Fibroblast of the aortic adventitia (primary cell): Measurements from ENCODE around the gene LSAMP. TPM values are rescaled to one million over a fixed set of nuclear protein-coding genes. Genes with fewer than 3 reads are reported as not detected.

Experiments
- DNase-seq: peaks from one replicate; pipeline ENCODE4 v3.0.0-alpha.2; 2010; ENCODE audit warnings: low read depth
- H3K4me3 ChIP-seq: 2 replicates; pipeline ENCODE4 v1.5.1; 2011; ENCODE audit warnings: low read depth, mild to moderate bottlenecking, control low read depth, low read length, moderate library complexity
- total RNA-seq: library from RNA; depleted of rRNA; stranded (reverse); fragments of >200 nt; gene quantifications from 2 replicates; pipeline ENCODE4 v1.2.3, GENCODE V29; 2012; ENCODE audit warnings: low replicate concordance
- TF ChIP-seq, protein P1 (sequence below): IDR thresholded peaks from 2 replicates; pipeline ENCODE4 v1.5.1; 2011; ENCODE audit warnings: mild to moderate bottlenecking, low read length, control low read depth, inconsistent platforms; ENCODE audit not compliant: insufficient read depth

LSAMP gene
- total RNA-seq, 1 donor, result 9.8 TPM

DNA sequence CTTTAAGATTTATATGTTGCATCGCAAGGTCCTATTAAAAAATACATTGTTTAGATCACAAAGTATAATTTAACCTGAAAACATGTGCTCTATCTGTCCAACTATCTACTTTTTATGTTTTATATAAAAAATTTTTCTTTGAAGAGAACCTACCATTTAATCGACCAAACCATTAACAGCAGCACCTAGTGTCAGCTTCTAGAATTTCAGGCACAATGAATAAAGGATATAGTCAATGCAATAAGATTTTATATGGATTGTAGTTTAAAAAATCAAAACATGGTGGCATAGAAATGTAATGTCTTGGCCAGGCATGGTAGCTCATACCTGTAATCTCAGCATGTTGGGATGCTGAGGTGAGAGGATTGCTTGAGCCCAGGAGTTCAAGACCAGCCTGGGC is 508.2 kb downstream of the LSAMP start:
- no peak overlapping the region for H3K4me3 ChIP-seq
- DNase-seq, result peak; percentile 10
- TF ChIP-seq, protein P1, sequence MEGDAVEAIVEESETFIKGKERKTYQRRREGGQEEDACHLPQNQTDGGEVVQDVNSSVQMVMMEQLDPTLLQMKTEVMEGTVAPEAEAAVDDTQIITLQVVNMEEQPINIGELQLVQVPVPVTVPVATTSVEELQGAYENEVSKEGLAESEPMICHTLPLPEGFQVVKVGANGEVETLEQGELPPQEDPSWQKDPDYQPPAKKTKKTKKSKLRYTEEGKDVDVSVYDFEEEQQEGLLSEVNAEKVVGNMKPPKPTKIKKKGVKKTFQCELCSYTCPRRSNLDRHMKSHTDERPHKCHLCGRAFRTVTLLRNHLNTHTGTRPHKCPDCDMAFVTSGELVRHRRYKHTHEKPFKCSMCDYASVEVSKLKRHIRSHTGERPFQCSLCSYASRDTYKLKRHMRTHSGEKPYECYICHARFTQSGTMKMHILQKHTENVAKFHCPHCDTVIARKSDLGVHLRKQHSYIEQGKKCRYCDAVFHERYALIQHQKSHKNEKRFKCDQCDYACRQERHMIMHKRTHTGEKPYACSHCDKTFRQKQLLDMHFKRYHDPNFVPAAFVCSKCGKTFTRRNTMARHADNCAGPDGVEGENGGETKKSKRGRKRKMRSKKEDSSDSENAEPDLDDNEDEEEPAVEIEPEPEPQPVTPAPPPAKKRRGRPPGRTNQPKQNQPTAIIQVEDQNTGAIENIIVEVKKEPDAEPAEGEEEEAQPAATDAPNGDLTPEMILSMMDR, result peak; percentile 61

DNA sequence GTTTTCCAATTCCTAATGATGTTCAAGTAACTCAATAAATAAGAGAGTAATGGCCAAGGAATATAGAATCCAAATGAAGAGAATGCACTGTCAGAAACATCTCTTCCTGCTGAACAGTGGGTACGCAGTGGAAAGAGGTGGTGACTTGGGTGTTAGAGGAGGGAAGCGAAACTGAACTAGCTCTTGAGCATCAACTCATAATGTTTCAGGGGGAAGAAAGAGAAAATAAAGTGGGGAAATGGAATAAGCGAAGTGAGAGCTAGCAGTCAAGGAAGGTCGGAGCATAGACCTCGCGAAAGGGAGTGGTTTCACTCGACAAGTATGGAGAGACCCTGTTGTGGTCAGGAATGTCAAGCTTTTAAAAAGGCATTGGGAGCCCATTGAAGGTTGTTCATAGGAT is 512.5 kb downstream of the LSAMP start:
- no peak overlapping the region for H3K4me3 ChIP-seq
- no peak for DNase-seq
- TF ChIP-seq, protein P1, result no peak

DNA sequence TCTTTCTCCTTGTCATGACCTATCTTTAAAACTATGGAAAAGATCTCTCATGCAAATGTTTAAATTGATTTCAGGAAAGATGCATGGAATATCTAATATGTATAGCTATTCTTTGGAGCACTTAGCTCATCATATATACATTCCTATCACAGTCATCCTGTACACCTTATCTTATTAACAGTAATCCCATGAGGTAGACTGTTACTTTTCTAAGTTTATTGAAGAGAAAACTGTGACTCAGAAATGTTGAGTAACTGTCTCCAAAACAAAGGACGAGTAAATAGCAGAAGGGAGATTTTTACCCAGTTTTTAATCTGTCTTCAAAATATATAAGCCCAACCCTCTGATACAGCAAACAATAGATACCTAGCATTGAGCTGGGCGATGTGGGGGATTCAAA is 513.7 kb downstream of the LSAMP start:
- no peak overlapping the region for H3K4me3 ChIP-seq
- TF ChIP-seq, protein P1, result no peak
- no peak for DNase-seq

DNA sequence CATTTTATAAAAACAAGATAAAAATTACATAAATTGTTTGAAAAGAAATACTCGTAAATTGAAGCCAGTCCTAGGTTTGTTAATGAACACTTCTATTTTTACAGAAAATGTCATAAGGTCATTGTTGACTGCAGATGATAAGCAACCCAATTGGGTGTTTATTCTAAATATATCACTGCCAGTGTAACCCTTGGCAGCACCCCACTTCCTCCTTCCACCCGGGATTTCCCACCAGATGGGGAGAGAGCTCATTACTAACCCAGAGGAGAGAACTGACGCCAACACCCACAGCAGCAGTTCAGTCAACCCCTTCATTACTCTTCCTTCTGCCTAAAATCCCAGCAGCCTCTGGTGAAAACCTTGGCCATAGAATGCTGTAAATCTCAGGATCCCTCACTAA is 514.4 kb downstream of the LSAMP start:
- H3K4me3 ChIP-seq, result no peak overlapping the region
- TF ChIP-seq, protein P1, result no peak
- DNase-seq, result no peak

DNA sequence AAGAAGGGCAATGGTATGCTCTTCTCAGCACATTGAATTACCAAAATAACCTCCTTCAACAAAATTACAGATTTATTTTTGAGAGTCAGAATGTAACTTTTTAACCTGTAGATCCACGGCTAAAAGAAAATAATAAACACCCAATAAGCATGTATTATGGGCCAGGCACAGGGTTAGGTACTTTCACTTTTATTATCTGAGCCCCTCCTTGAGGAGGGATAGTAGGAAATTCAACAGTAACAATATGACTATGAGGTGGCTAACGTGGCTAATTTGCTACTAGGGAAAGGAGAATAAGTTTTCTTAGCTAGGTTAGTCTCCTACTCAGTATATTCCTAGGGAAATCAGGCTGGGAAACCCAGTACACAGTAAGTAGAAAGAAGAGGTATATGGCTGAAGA is 515.1 kb downstream of the LSAMP start:
- no peak for DNase-seq
- TF ChIP-seq, protein P1, result no peak
- no peak overlapping the region for H3K4me3 ChIP-seq

DNA sequence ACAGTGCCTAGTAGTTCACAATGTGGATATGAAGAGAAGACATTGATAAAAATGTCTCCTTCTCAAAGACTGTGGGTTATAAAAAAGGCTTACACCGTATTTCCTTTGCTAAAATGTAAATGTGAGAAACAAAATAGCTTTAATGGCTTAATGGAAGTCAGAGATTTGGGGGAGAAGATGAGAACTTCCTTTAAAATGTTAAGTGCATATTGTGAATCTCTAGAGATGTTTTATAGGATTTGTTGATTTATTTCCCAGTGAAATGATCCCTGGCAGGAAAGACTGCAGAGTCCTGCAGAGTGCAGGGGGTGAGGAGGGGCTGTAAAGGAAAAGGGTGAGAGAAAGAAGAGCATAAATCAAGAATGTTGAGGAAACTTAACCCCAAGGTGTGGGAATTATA is 516.9 kb downstream of the LSAMP start:
- no peak for DNase-seq
- no peak overlapping the region for H3K4me3 ChIP-seq
- TF ChIP-seq, protein P1, result no peak

DNA sequence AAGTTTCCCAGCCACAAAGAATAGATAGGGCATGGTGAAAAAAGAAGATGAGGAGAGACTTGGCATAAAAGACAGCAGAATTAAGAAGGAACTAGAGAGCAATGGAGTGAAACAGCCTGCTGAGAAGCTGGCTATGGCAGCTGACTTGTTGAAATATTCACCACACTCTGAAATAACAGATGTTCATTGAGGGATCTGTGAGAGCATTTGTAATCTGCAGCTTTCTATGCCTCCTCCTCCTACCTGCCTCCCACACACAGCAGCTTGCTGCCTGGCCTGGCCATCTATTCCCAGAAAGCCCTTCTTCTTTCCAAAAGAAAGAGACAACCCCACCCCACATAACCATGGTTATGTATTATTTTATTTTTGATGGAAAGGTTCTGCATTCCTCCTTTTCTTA is 518.1 kb downstream of the LSAMP start:
- DNase-seq, result no peak
- no peak overlapping the region for H3K4me3 ChIP-seq
- TF ChIP-seq, protein P1, result no peak
